Measurements from ENCODE around the gene PPM1A.

PPM1A gene

GRCh38 chr14:60248697-60249318 is at the start of gene PPM1A:
PPM1A (plus strand) TSS chr14:60249221; CDS start chr14:60282704, 33,483 bp downstream.
- peak; percentile 89 for DNase-seq (ENCODE audit: low read depth)

- no peak for DNase-seq (ENCODE audit: low read depth)
Observed at GRCh38 chr14:60199321-60199720, 49.7 kb upstream of the PPM1A start.

GRCh38 chr14:60204104-60204842 is 44.7 kb upstream of the PPM1A start:
- no peak for DNase-seq (ENCODE audit: low read depth)

GRCh38 chr14:60204843-60205774 is 43.9 kb upstream of the PPM1A start:
- DNase-seq (ENCODE audit: low read depth): no peak

GRCh38 chr14:60206249-60206670 is 42.8 kb upstream of the PPM1A start:
- no peak for DNase-seq (ENCODE audit: low read depth)

- no peak for DNase-seq (ENCODE audit: low read depth)
Observed at GRCh38 chr14:60206837-60207533, 42.0 kb upstream of the PPM1A start.

- DNase-seq (ENCODE audit: low read depth): no peak
Observed at GRCh38 chr14:60210703-60211102, 38.3 kb upstream of the PPM1A start.

GRCh38 chr14:60211153-60211552 is 37.9 kb upstream of the PPM1A start:
- no peak for DNase-seq (ENCODE audit: low read depth)

GRCh38 chr14:60212503-60213371 is 36.3 kb upstream of the PPM1A start:
- DNase-seq (ENCODE audit: low read depth): no peak

GRCh38 chr14:60214003-60214402 is 35.0 kb upstream of the PPM1A start:
- DNase-seq (ENCODE audit: low read depth): no peak

GRCh38 chr14:60214415-60215126 is 34.5 kb upstream of the PPM1A start:
- no peak for DNase-seq (ENCODE audit: low read depth)

GRCh38 chr14:60215127-60215444 is 33.9 kb upstream of the PPM1A start:
- no peak for DNase-seq (ENCODE audit: low read depth)

- DNase-seq (ENCODE audit: low read depth): no peak
Observed at GRCh38 chr14:60215520-60216420, 33.3 kb upstream of the PPM1A start.

GRCh38 chr14:60217713-60218112 is 31.3 kb upstream of the PPM1A start:
- no peak for DNase-seq (ENCODE audit: low read depth)

GRCh38 chr14:60220084-60220483 is 28.9 kb upstream of the PPM1A start:
- DNase-seq (ENCODE audit: low read depth): no peak

GRCh38 chr14:60220917-60221316 is 28.1 kb upstream of the PPM1A start:
- no peak for DNase-seq (ENCODE audit: low read depth)

GRCh38 chr14:60221457-60221856 is 27.6 kb upstream of the PPM1A start:
- no peak for DNase-seq (ENCODE audit: low read depth)

GRCh38 chr14:60222820-60223219 is 26.2 kb upstream of the PPM1A start:
- no peak for DNase-seq (ENCODE audit: low read depth)

GRCh38 chr14:60225265-60225664 is 23.8 kb upstream of the PPM1A start:
- no peak for DNase-seq (ENCODE audit: low read depth)

All from stimulated activated CD8-positive, alpha-beta memory T cell treated with anti-CD3 and anti-CD28 coated beads, Interleukin-15, amount 100 ng/mL, for 24 hours (primary cell).